HFFc6 (cell line): Measurements from ENCODE around the gene GDF10. TPM values are rescaled to one million over a fixed set of nuclear protein-coding genes. Genes with fewer than 3 reads are reported as not detected.

Source experiments
- DNase-seq: peaks from one replicate; pipeline ENCODE4 v3.0.0-alpha.2; 2018
- H3K27ac Mint-ChIP-seq: 2 replicates; pipeline ENCODE4 v1.8.0; 2020; ENCODE audit warnings: mild to moderate bottlenecking, mixed read lengths
- H3K27me3 Mint-ChIP-seq: 2 replicates; pipeline ENCODE4 v1.8.0; 2021; ENCODE audit warnings: mild to moderate bottlenecking, moderate library complexity, mixed read lengths; ENCODE audit not compliant: insufficient read depth
- H3K36me3 Mint-ChIP-seq: 2 replicates; pipeline ENCODE4 v1.8.0; 2021; ENCODE audit warnings: low read depth, mixed read lengths
- H3K4me1 Mint-ChIP-seq: 2 replicates; pipeline ENCODE4 v1.8.0; 2020; ENCODE audit warnings: low read depth, mixed read lengths
- H3K4me3 Mint-ChIP-seq: 2 replicates; pipeline ENCODE4 v1.8.0; 2020; ENCODE audit warnings: mild to moderate bottlenecking, moderate library complexity, mixed read lengths
- H3K9me3 Mint-ChIP-seq: 2 replicates; pipeline ENCODE4 v1.8.0; 2020; ENCODE audit warnings: mild to moderate bottlenecking, mixed read lengths
- CTCF ChIP-seq: fragments of 200-600 bp; sonication (generic); IDR thresholded peaks from 2 replicates; pipeline ENCODE4 v1.5.0; 2021; ENCODE audit warnings: antibody characterized with exemption, mild to moderate bottlenecking
- total RNA-seq, 6 experiments: library from RNA; stranded (reverse); fragmentation: NEBNext Ultra II Directional; extraction: Animal tissue kit (Norgen Biotek cat#: 25700); gene quantifications; 2 replicates in 1 of 6; 3 replicates in 5 of 6; pipeline ENCODE4 v1.2.3, GENCODE V29; 2021

GDF10 gene
- total RNA-seq, 6 experiments from 2014 or later, result not detected

DNA sequence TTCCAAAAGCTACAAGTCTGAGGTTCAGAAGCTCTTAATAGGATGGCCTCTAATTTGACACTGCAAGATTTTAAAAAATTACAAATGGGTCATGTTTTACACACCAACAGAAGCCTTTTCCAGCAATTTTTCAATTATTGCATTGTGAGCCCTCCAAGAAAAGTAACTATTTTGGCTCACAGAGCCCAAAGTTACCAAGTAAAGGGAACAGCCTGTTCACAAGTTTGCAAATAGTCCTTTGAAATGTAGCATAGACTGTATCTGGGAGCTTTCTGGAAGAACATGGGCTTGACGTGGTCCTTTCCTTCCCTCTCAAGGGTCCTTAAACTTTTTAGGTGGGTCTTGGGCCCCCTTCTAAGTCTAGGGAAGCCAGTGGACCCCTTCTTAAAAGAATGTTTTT, 1.3 kb upstream of the GDF10 start:
- H3K4me3 Mint-ChIP-seq, result no peak overlapping the region
- no peak for TF ChIP-seq CTCF
- no peak for DNase-seq
- no peak overlapping the region for H3K27ac Mint-ChIP-seq
- no peaks in the 10 kb centered on the region for H3K4me1 Mint-ChIP-seq
- no peaks in the 10 kb centered on the region for H3K36me3 Mint-ChIP-seq
- H3K9me3 Mint-ChIP-seq, result no peaks in the 10 kb centered on the region
- peaks cover 71% of the 10 kb centered on the region for H3K27me3 Mint-ChIP-seq

GRCh38 chr10:47300429-47300931, 483 bp downstream of the GDF10 start:
- TF ChIP-seq CTCF, result 0 out of 2 replicates have a peak, but pooled peaks have one; percentile 7
- Mint-ChIP-seq H3K4me1 (no peaks in the 10 kb centered on the region), H3K9me3 (no peaks in the 10 kb centered on the region), H3K36me3 (no peaks in the 10 kb centered on the region), H3K27ac (no peak overlapping the region), H3K27me3 (peaks cover 71% of the 10 kb centered on the region), H3K4me3 (no peak overlapping the region)
- DNase-seq, result no peak

DNA sequence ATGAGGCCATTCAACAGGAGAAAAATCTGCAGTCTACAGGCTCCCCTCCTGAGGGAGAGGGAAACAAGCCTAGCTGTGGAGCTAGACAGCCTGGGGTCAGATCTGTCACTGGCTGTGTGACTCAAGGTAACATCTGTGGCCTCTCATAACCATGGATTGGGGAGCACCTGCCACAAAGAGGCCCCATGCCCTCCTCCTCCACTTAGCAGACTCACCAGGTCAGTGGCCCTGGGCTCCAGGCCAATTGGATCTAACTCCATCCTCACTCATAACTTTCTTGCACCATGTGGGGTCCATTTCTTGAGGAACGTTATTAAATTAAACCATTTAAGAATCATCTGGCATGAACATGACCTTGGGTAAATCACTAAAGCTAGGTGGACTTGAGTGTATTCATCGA, 1.8 kb downstream of the GDF10 start:
- no peaks in the 10 kb centered on the region for H3K9me3 Mint-ChIP-seq
- no peak for DNase-seq
- H3K4me3 Mint-ChIP-seq, result no peak overlapping the region
- peaks cover 67% of the 10 kb centered on the region for H3K27me3 Mint-ChIP-seq
- H3K27ac Mint-ChIP-seq, result no peak overlapping the region
- no peaks in the 10 kb centered on the region for H3K4me1 Mint-ChIP-seq
- TF ChIP-seq CTCF, result no peak
- no peaks in the 10 kb centered on the region for H3K36me3 Mint-ChIP-seq

DNA sequence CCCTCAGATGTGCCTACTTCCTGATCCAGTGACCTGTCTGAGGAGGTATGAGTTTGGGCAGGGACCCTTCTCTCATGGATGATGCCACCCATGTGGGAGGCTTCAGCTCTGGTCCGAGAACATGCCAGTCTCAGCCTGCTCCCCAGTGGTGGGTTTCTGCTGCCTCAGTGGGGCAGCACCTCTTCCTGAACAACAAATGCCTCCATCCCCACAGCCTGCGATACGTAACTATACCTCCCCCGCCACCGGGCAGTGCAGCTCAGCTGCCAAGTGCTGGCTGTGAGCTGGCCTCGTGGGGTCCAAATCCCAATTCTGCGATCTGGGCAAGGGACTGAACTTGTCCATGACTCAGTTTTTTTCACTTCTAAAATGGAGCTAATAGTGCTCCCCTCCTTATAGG, 3.1 kb downstream of the GDF10 start:
- no peak for TF ChIP-seq CTCF
- Mint-ChIP-seq H3K27me3 (peaks cover 63% of the 10 kb centered on the region), H3K36me3 (no peaks in the 10 kb centered on the region), H3K9me3 (no peaks in the 10 kb centered on the region), H3K27ac (no peak overlapping the region), H3K4me1 (no peaks in the 10 kb centered on the region), H3K4me3 (no peak overlapping the region)
- no peak for DNase-seq

DNA sequence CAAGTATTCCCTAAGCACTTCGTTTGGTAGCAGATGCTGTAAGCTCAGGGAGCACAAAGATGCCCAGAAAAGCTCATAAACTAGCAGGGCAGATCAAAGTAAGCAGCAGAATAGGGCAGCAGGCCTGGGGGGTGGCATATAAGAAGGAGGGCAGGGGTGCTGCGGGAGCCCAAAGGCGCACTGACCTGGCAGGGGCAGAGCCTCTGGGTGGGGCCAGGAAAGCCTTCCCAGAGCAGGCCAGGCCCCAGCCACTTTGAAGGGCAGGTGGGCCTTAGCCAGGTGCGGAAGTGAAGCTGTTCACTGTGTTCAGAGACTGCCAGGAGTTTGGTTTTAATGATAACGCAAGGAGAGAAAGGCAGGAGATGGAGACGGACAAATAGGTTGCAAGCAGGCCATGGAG, 3.9 kb downstream of the GDF10 start:
- H3K9me3 Mint-ChIP-seq, result no peaks in the 10 kb centered on the region
- no peak overlapping the region for H3K4me3 Mint-ChIP-seq
- no peaks in the 10 kb centered on the region for H3K4me1 Mint-ChIP-seq
- no peak for TF ChIP-seq CTCF
- no peak for DNase-seq
- peaks cover 58% of the 10 kb centered on the region for H3K27me3 Mint-ChIP-seq
- no peak overlapping the region for H3K27ac Mint-ChIP-seq
- no peaks in the 10 kb centered on the region for H3K36me3 Mint-ChIP-seq

DNA sequence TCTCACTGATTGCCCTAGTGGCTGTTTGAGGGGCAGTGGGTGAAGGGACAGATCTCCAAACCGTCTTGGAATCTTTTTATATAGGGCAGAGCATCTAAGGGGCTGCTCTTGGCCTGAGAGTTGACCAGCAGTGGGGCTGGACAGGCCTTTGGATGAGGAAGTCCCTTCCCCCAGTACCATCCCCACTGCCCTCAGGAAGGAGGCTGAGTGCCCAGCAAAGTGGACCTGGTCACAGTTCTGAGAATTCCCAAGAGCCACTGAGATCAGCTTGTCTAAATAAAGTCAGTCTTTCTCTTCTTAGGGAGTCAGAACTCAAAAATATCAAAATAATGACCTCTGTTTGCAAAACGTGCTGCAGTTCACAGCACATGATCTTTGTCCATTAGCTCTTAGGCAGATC, 5.6 kb downstream of the GDF10 start:
- H3K27ac Mint-ChIP-seq, result no peak overlapping the region
- no peak for TF ChIP-seq CTCF
- no peaks in the 10 kb centered on the region for H3K4me1 Mint-ChIP-seq
- peaks cover 55% of the 10 kb centered on the region for H3K27me3 Mint-ChIP-seq
- H3K36me3 Mint-ChIP-seq, result no peaks in the 10 kb centered on the region
- H3K9me3 Mint-ChIP-seq, result no peaks in the 10 kb centered on the region
- H3K4me3 Mint-ChIP-seq, result no peak overlapping the region
- DNase-seq, result no peak
